ENCODE results near the gene CCDC12. TPM values are rescaled to one million over a fixed set of nuclear protein-coding genes. Genes with fewer than 3 reads are reported as not detected.
A peak's percentile ranks its signal among the peaks of the same experiment; 100 is the strongest.

CCDC12 gene
- polyA plus RNA-seq, 4 donors: 59.7 to 84.5 (median 76.0) TPM

- peaks cover 26 to 97% (median 30%) of the 10 kb centered on the region in 3 donors for H3K4me1 ChIP-seq (ENCODE audit: control insufficient read depth in 3 of 3, insufficient read depth in 2 of 3, low read depth in 1 of 3, low read length in 2 of 3)
- WGBS, 3 donors: 74 to 75% (median 74%) methylated on average over 12 of the region's 12 CpGs
These were observed 36.7 kb downstream of the CCDC12 start for GRCh38 chr3:46939578-46940445.

DNA sequence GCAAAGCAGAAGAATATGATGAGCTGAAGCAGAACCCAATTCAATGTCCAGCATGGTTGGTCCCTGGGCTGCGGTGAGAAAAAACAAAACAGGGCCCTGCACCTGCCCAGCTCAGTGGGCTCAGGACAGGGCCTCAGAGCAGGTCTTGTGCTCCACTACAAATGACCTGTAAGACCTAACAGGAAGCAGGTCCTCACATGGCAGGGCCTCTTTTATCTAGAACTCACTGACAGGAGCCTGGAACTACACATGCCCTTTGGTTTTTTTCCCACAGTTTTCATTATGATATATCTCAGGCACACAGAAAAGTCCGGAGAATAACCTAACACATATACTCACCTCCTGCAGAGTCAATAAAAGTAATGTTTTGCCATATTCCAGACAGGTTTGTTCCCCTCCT, 38.4 kb downstream of the CCDC12 start:
- peaks cover 0 to 84% (median 4%) of the 10 kb centered on the region in 3 donors for H3K36me3 ChIP-seq (ENCODE audit: control insufficient read depth in 3 of 3, insufficient read depth in 2 of 3, low read depth in 1 of 3, low read length in 3 of 3)
- H3K27ac ChIP-seq (ENCODE audit: low read depth in 1 of 3, low read length in 2 of 3): peak overlapping the region in 1 of 3 donors; percentile 63
- no peaks in the 10 kb centered on the region for H3K9me3 ChIP-seq (ENCODE audit: control insufficient read depth in 2 of 2, insufficient read depth in 1 of 2, low read depth in 1 of 2, low read length in 1 of 2)
- H3K4me1 ChIP-seq (ENCODE audit: control insufficient read depth in 3 of 3, insufficient read depth in 2 of 3, low read depth in 1 of 3, low read length in 2 of 3): peaks cover 34 to 97% (median 35%) of the 10 kb centered on the region in 3 donors
- H3K27me3 ChIP-seq (ENCODE audit: control insufficient read depth in 3 of 3, insufficient read depth in 3 of 3, low read length in 3 of 3): no peaks in the 10 kb centered on the region
- DNase-seq (peak in 1 of 2 donors; percentile 68), FAIRE-seq (no peak)
- no peak overlapping the region for H3K4me3 ChIP-seq (ENCODE audit: low read depth in 1 of 3, low read length in 3 of 3)
- 77 to 86% (median 84%) methylated on average over 2 of the region's 2 CpGs for WGBS, 3 donors

More at GRCh38 chr3:46939578-46940445, 36.7 kb downstream of the CCDC12 start:
- Histone ChIP-seq H3K4me3 (ENCODE audit: low read depth in 1 of 3, low read length in 3 of 3) (no peak overlapping the region), H3K27ac (ENCODE audit: low read depth in 1 of 3, low read length in 2 of 3) (peak overlapping the region in 2 of 3 donors; percentile 43 to 63), H3K36me3 (ENCODE audit: control insufficient read depth in 3 of 3, insufficient read depth in 2 of 3, low read depth in 1 of 3, low read length in 3 of 3) (peaks cover 0 to 74% (median 4%) of the 10 kb centered on the region in 3 donors), H3K27me3 (ENCODE audit: control insufficient read depth in 3 of 3, insufficient read depth in 3 of 3, low read length in 3 of 3) (no peaks in the 10 kb centered on the region), H3K9me3 (ENCODE audit: control insufficient read depth in 2 of 2, insufficient read depth in 1 of 2, low read depth in 1 of 2, low read length in 1 of 2) (no peaks in the 10 kb centered on the region)
- DNase-seq (peak in 1 of 2 donors; percentile 39), FAIRE-seq (no peak)

GRCh38 chr3:46936733-46937250, 39.8 kb downstream of the CCDC12 start:
- Histone ChIP-seq H3K9me3 (ENCODE audit: control insufficient read depth in 2 of 2, insufficient read depth in 1 of 2, low read depth in 1 of 2, low read length in 1 of 2) (no peaks in the 10 kb centered on the region), H3K36me3 (ENCODE audit: control insufficient read depth in 3 of 3, insufficient read depth in 2 of 3, low read depth in 1 of 3, low read length in 3 of 3) (peaks cover 0 to 83% (median 4%) of the 10 kb centered on the region in 3 donors), H3K4me3 (ENCODE audit: low read depth in 1 of 3, low read length in 3 of 3) (no peak overlapping the region), H3K27me3 (ENCODE audit: control insufficient read depth in 3 of 3, insufficient read depth in 3 of 3, low read length in 3 of 3) (no peaks in the 10 kb centered on the region), H3K27ac (ENCODE audit: low read depth in 1 of 3, low read length in 2 of 3) (peak overlapping the region in 1 of 3 donors; percentile 89), H3K4me1 (ENCODE audit: control insufficient read depth in 3 of 3, insufficient read depth in 2 of 3, low read depth in 1 of 3, low read length in 2 of 3) (peaks cover 34 to 97% (median 39%) of the 10 kb centered on the region in 3 donors)
- no peak for DNase-seq
- no peak for FAIRE-seq
- WGBS, 3 donors: 86 to 95% (median 93%) methylated on average over 5 of the region's 5 CpGs

- no peak for DNase-seq
- H3K9me3 ChIP-seq (ENCODE audit: control insufficient read depth in 2 of 2, insufficient read depth in 1 of 2, low read depth in 1 of 2, low read length in 1 of 2): no peaks in the 10 kb centered on the region
- H3K36me3 ChIP-seq (ENCODE audit: control insufficient read depth in 3 of 3, insufficient read depth in 2 of 3, low read depth in 1 of 3, low read length in 3 of 3): peaks cover 0 to 87% (median 4%) of the 10 kb centered on the region in 3 donors
- FAIRE-seq: no peak
- peaks cover 35 to 100% (median 41%) of the 10 kb centered on the region in 3 donors for H3K4me1 ChIP-seq (ENCODE audit: control insufficient read depth in 3 of 3, insufficient read depth in 2 of 3, low read depth in 1 of 3, low read length in 2 of 3)
- no peaks in the 10 kb centered on the region for H3K27me3 ChIP-seq (ENCODE audit: control insufficient read depth in 3 of 3, insufficient read depth in 3 of 3, low read length in 3 of 3)
- H3K27ac ChIP-seq (ENCODE audit: low read depth in 1 of 3, low read length in 2 of 3): peak overlapping the region; percentile 60 to 89 (median 67)
- 77 to 78% (median 78%) methylated on average over 7 of the region's 7 CpGs for WGBS, 3 donors
- no peak overlapping the region for H3K4me3 ChIP-seq (ENCODE audit: low read depth in 1 of 3, low read length in 3 of 3)
These were observed 40.5 kb downstream of the CCDC12 start for GRCh38 chr3:46935989-46936558.

GRCh38 chr3:46935168-46935858, 41.2 kb downstream of the CCDC12 start:
- Histone ChIP-seq H3K9me3 (ENCODE audit: control insufficient read depth in 2 of 2, insufficient read depth in 1 of 2, low read depth in 1 of 2, low read length in 1 of 2) (no peaks in the 10 kb centered on the region), H3K4me1 (ENCODE audit: control insufficient read depth in 3 of 3, insufficient read depth in 2 of 3, low read depth in 1 of 3, low read length in 2 of 3) (peaks cover 42 to 100% (median 48%) of the 10 kb centered on the region in 3 donors), H3K27me3 (ENCODE audit: control insufficient read depth in 3 of 3, insufficient read depth in 3 of 3, low read length in 3 of 3) (no peaks in the 10 kb centered on the region), H3K27ac (ENCODE audit: low read depth in 1 of 3, low read length in 2 of 3) (peak overlapping the region; percentile 64 to 89 (median 84)), H3K4me3 (ENCODE audit: low read depth in 1 of 3, low read length in 3 of 3) (no peak overlapping the region), H3K36me3 (ENCODE audit: control insufficient read depth in 3 of 3, insufficient read depth in 2 of 3, low read depth in 1 of 3, low read length in 3 of 3) (peaks cover 0 to 87% (median 4%) of the 10 kb centered on the region in 3 donors)
- FAIRE-seq (no peak), DNase-seq (peak; percentile 93)
- WGBS, 3 donors: 46 to 67% (median 59%) methylated on average over 7 of the region's 7 CpGs

GRCh38 chr3:46934498-46935167, 41.9 kb downstream of the CCDC12 start:
- Histone ChIP-seq H3K27me3 (ENCODE audit: control insufficient read depth in 3 of 3, insufficient read depth in 3 of 3, low read length in 3 of 3) (no peaks in the 10 kb centered on the region), H3K4me3 (ENCODE audit: low read depth in 1 of 3, low read length in 3 of 3) (no peak overlapping the region), H3K9me3 (ENCODE audit: control insufficient read depth in 2 of 2, insufficient read depth in 1 of 2, low read depth in 1 of 2, low read length in 1 of 2) (no peaks in the 10 kb centered on the region), H3K4me1 (ENCODE audit: control insufficient read depth in 3 of 3, insufficient read depth in 2 of 3, low read depth in 1 of 3, low read length in 2 of 3) (peaks cover 43 to 97% (median 48%) of the 10 kb centered on the region in 3 donors), H3K36me3 (ENCODE audit: control insufficient read depth in 3 of 3, insufficient read depth in 2 of 3, low read depth in 1 of 3, low read length in 3 of 3) (peaks cover 0 to 84% (median 2%) of the 10 kb centered on the region in 3 donors), H3K27ac (ENCODE audit: low read depth in 1 of 3, low read length in 2 of 3) (peak overlapping the region; percentile 64 to 89 (median 84))
- FAIRE-seq: no peak
- WGBS, 3 donors: 62 to 76% (median 70%) methylated on average over 8 of the region's 8 CpGs
- no peak for DNase-seq

DNA sequence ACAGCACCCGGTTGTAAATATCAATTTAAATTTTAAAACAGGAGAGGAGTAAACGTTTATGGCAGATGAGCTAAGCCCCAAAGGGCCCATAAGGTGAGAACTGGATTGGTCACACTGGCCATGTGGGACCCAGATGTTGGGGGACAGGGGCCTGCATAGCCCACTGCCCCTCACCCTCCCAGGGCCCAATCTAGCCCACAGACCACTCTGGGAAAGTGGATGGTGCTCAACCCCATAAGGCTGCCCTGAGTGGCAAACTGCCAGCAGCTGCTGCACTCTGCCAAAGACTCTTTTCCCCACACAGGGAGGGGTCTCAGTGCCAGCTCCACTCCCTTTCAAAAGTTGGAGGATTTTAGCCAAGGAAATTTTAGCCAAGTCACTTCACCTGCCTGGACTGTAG, 42.5 kb downstream of the CCDC12 start:
- DNase-seq (no peak), FAIRE-seq (no peak)
- Histone ChIP-seq H3K4me3 (ENCODE audit: low read depth in 1 of 3, low read length in 3 of 3) (no peak overlapping the region), H3K9me3 (ENCODE audit: control insufficient read depth in 2 of 2, insufficient read depth in 1 of 2, low read depth in 1 of 2, low read length in 1 of 2) (no peaks in the 10 kb centered on the region), H3K36me3 (ENCODE audit: control insufficient read depth in 3 of 3, insufficient read depth in 2 of 3, low read depth in 1 of 3, low read length in 3 of 3) (peaks cover 0 to 83% (median 2%) of the 10 kb centered on the region in 3 donors), H3K27me3 (ENCODE audit: control insufficient read depth in 3 of 3, insufficient read depth in 3 of 3, low read length in 3 of 3) (no peaks in the 10 kb centered on the region), H3K27ac (ENCODE audit: low read depth in 1 of 3, low read length in 2 of 3) (peak overlapping the region in 2 of 3 donors; percentile 84 to 89), H3K4me1 (ENCODE audit: control insufficient read depth in 3 of 3, insufficient read depth in 2 of 3, low read depth in 1 of 3, low read length in 2 of 3) (peaks cover 42 to 92% (median 48%) of the 10 kb centered on the region in 3 donors)
- WGBS, 3 donors: 50 to 53% (median 51%) methylated on average over 2 of the region's 2 CpGs

Measured in small intestine (tissue), 7 donors.